ENCODE results near the gene TMEM269.
"Not testable (repeated sequence)": the region's sequence is repeated elsewhere in the genome, so short reads cannot be mapped to it uniquely, and the experiment has no call there.

Gene TMEM269

DNA sequence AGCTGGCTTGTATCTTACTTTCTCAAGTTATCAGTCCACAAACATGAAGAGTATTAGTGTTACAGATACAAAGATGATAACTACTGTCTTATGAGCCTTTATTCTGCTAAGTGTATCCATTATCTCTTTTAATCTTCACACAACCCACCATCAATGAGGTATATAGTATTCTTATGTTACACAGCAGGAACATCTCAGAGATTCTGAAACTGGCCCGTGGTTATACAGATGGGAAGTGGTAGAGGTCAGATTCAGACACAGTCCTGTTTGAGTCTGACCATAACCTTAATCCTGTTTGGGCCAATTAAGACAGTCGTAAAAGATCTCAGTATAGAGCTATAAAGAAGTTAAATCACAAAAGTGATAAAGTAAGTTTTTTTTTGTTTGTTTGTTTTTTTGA lies 5.1 kb upstream of the TMEM269 start:
- DNase-seq: no peak

DNA sequence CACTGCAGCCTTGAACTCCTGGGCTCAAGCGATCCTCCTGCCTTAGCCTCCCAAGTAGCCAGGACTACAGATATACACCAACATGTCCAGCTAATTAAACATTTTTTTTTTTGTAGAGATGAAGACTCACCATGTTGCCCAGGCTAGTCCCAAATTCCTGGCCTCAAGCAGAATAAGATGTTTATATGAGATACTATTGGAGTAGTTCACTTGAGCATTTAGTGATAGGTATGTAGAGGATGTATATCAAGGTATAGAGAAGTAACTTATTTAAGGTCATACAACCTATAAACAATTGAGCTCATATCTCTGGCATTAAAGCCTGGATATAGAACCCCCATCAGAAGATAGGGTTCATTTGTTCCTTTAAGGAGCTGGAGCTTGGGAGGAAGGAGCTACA lies 4.6 kb upstream of the TMEM269 start:
- DNase-seq: no peak

- no peak for DNase-seq
These were observed 1.7 kb upstream of the TMEM269 start for GRCh38 chr1:42783092-42783491.

- DNase-seq: no peak
These were observed 245 bp upstream of the TMEM269 start for GRCh38 chr1:42784547-42784945.

DNA sequence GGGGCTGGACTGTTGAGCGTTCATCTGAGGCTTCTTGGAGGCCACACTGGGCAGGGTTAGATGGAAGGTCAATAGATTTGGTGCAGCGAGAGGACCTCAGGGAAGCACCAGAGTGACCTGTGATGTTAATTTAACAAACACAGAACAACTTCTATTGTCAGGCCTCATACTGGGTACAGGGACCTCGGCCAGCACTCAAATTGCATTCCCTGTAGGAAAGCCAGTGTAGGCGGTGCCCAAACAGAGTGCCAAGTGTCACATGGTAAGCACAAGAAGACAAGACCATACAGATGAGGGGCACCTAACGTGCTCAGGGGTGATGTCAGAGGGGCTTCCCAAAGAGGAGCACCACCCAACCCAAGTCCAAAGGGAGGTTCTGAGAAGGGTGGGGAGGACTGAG lies 1.3 kb downstream of the TMEM269 start:
- DNase-seq: no peak

DNA sequence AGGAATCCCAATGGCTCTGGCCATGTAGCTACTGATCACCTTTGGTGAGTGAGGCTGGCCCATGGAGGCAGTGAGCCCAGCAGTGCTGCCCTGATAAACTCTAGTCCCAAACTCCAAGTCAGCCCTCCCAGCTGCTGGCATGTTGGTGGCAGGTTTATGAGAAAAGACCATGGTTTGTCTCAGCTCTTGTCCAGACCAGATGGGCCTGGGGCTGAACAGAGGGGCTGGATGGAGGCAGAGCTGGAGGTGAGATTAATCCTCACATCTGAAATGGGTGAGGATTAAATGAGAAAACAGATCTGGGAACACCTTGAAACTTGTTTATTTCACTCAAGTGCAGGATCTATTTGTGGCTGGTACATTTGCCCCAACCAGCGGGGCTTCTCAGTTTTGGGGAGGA lies 3.2 kb downstream of the TMEM269 start:
- DNase-seq: no peak

- DNase-seq: no peak
These were observed 9.0 kb downstream of the TMEM269 start for GRCh38 chr1:42793824-42794223.

GRCh38 chr1:42797414-42797813 lies 12.6 kb downstream of the TMEM269 start:
- DNase-seq: no peak

DNA sequence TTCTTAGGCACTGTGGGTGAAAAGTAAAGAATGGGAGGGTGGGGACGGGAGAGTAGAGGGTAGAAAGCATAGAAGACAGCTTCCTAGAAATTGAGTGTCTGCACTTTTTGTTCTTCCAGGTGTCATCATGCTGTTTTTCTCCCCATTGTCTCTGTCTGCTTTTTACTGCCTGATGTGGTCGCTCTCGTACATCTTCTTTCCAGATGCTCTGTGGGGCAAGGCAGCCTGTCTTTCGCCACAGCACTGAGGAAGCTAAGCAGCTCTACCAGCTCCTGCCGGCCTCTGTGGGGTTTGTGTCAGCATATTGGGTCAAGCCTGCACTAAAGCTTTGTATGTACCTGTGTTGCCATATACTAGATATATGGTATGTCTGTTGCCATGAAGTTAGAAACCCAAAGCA lies 13.2 kb downstream of the TMEM269 start:
- no peak for DNase-seq

DNA sequence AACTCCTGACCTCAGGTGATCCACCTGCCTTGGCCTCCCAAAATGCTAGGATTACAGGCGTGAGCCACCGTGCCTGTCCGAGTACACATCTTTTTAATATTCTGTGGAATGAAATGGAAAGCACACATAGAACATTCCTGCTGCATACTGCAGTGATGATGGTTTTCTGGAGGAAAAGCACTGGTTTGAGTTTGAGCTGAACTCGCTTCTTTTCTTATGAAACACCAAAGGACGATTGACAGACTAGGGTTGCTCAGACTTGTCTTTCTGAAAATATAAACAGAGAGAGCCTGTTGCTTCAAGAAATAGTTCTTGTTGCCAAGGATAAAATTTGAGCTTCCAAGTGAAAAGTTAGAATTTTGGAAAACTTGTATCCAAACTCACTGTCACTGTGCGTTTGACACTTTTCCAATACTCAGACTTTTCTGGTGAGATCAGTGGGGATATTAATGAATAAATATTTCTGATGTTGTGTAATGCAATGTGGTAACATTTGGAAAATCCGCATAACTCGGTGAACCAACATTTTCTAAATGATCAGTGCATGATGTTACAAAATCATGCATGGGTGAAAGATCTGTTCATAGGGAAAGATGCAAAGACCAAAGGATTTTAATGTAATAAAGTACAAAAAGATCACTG lies 17.2 kb downstream of the TMEM269 start:
- DNase-seq: no peak

- DNase-seq: no peak
These were observed 21.4 kb downstream of the TMEM269 start for GRCh38 chr1:42806171-42806570.

- DNase-seq: no peak
These were observed 21.8 kb downstream of the TMEM269 start for GRCh38 chr1:42806593-42806992.

DNA sequence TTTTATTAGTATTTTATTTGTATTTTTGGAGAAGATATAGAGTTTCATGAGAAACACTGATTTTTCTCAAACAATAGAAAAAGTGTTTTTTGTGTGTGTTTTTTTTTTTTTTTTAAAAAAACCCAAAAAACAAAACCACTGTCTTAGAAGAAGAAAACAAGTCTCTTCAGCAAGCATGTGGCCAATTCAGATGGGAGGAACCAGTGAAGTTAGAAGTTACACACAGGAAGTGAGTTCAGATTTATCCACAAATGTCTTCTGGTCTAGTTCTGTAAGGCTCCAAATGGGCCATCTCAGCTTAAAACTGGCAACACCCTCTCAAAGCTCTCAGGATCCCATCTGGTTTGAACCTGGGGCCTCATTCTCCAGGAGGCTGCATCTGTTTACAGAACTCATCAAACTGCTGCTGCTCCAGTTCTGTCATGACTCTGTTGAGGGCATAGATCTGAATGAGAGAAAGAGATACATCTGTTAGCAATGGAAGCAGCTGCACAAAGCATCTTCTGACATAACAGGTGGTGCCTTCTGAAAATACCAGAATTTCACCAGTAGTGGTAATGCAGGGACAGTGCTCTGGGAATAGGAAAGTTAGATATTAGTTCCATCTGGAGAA lies 22.4 kb downstream of the TMEM269 start:
- no peak for DNase-seq

- not testable (repeated sequence) for DNase-seq
These were observed 30.0 kb downstream of the TMEM269 start for GRCh38 chr1:42814815-42815214.

DNA sequence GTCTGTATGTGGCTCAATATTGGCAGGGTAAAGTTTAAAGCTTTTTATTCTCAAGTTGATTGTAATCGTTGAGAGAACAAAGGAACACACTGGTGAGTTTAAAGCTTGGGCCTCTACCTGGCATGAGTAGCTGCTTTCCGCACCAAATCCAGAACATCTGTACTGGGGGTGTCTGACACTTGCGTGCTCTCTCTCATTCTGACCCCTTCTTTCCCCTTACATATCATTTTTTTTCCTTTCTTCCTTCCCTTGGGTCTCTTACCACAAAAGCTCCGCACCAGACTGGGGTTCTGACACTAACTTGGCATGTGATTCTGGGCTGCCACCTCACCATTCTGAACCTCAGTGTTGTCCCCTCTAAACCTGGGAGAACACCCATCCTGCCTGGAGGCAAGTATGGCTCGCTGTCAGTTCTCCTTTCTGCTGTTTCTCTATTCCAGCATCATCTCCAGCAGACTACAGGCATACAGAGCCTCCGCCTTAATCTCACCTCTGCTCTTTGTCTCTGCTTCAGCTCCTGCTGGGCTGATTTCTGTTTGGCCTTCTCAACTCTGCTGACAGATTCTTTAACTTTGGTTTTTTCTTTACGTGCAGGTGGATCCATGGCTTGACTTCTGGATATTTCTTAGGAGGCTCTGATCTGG lies 31.3 kb downstream of the TMEM269 start:
- DNase-seq: peak; percentile 52

DNA sequence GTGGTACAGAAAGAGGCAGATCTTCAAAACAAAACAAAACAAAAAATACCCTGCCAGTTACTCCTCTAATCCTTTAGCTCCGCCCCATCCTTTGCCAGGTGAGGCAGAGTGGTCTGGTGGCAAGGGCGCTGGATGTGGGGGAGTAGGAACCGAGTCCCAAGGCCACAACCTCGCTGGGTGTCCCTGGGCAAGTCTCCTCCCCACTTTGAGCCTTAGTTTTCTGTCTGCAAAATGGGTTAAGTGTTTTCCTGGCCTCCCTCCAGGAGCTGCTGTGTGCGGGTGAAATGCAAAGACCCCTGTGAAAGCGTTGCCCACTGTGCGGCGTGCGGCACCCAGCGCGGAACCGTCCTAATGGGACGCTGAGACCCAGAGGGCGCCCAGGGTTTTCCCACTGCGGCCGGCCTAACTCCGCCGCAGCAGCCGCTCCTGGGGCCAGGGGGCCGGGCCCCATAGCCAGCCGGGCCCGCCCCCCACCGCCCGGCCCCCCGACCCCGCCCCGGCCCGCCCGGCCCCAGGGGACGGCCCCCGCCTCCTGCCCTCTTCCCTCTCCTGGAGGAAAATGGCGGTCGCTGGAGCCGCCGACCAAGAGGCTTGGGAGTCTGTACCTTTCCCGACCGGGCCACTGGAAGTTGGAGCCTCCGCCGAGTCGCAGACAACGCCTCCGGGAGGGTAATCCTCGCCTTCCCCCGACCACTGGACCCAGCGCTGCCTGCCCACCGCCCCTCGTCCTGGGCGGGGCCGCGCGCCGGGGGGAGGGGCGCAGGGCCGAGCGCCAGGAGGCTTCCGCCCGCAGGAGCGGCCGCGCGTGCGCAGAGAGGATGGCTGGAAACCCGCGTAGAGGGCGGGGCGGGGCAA lies 32.0 kb downstream of the TMEM269 start, which contains the start of the genes ERMAP and SVBP:
ERMAP (plus strand) TSS at position 538 of the 855 bp plus-strand sequence. CDS start 13,327 bp downstream, outside the sequence.
SVBP (minus strand) TSS at position 813 of the 855 bp plus-strand sequence. CDS start 853 bp downstream, outside the sequence.
- DNase-seq: peak; percentile 92

GRCh38 chr1:42817440-42817767 lies 32.6 kb downstream of the TMEM269 start:
- no peak for DNase-seq

DNA sequence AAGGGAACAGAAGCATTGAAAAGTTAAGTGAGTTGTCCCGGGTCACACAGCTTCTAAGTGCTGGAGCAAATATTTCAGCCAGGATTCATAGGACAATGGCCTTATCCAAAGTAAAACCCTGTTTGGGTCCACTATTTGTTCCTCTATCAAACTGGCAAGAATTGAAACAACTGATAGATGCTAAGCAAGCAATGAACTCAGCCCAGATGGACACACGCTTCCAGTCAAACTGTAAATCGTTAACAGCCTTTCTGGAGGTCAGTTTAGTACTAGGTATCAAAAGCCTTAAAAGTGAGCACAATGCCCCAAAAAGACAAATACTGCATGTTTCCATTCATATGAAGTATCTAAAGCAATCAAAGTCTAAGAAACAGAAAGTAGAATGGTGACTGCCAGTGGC lies 33.2 kb downstream of the TMEM269 start:
- DNase-seq: no peak

GRCh38 chr1:42820813-42821212 lies 36.0 kb downstream of the TMEM269 start:
- no peak for DNase-seq

DNA sequence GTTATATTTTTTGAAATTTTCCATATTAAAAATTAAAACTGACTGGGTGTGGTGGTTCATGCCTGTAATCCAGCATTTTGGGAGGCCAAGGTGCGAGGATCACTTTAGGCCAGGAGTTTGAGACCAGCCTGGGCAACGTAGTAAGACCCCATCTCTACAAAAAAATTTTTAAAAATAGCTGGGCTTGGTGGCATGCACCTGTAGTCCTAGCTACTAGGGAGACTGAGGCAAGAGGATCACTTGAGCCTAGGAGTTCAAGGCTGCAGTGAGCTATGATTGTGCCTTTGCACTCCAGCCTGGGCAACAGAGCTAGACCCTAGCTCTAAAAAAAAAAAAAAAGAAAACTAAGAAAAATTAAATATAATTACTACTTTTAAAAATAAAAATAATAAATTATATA lies 36.9 kb downstream of the TMEM269 start:
- DNase-seq: no peak

DNA sequence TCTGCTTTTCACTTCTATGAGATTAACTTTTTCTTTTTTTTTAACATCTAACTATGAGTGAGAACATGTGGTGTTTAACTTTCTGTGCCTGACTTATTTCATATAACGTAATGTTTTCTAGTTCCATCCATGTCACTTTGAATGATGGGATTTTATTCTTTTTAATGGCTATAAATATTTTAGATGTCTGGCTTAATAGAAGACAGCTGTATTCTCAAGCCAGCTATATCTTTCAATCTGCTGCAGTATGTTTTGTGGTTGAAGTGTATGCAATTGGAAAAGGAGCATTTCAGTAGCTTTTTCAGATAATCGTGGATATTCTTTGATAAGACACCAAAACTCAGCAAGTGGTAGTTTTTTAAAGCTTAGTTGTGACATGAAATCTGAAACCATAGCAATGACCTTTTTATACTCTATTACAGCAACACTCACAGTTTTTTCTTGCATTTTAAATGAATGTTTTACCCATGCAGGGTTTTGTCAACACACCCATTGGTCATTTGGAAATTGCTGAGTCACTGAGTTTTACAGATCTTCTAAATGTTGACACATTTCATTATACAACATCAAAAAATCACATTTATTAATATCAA lies 38.1 kb downstream of the TMEM269 start:
- peak; percentile 2 for DNase-seq

- no peak for DNase-seq
These were observed 39.8 kb downstream of the TMEM269 start for GRCh38 chr1:42824481-42825035.
